HAP-1 (cell line): ENCODE data around the gene ICAM2.

Experiments used
- DNase-seq, 2 experiments: peaks; one replicate each; pipeline ENCODE4 v3.0.0-alpha.2; 2016 to 2020; ENCODE audit warnings: low spot score in 2 of 2
- H3K27me3 ChIP-seq: fragments of 250-450 bp; sonication (Bioruptor Pico); 2 replicates; pipeline ENCODE4 v1.5.1; 2020; ENCODE audit warnings: low read depth, mild to moderate bottlenecking, moderate library complexity
- H3K36me3 ChIP-seq: fragments of 250-450 bp; sonication (Bioruptor Pico); replicated peaks from 2 replicates; pipeline ENCODE4 v1.5.1; 2020; ENCODE audit warnings: mild to moderate bottlenecking
- H3K4me1 ChIP-seq: fragments of 250-450 bp; sonication (Bioruptor Pico); 2 replicates; pipeline ENCODE4 v1.5.1; 2020; ENCODE audit warnings: mild to moderate bottlenecking
- H3K4me3 ChIP-seq: fragments of 250-450 bp; sonication (Bioruptor Pico); 2 replicates; pipeline ENCODE4 v1.5.1; 2020; ENCODE audit warnings: mild to moderate bottlenecking, moderate library complexity
- H3K9me3 ChIP-seq: fragments of 250-450 bp; sonication (Bioruptor Pico); 2 replicates; pipeline ENCODE4 v1.5.1; 2020; ENCODE audit warnings: mild to moderate bottlenecking, moderate library complexity
- in situ Hi-C: fragments of 300-500 bp; cut with MboI; formaldehyde crosslinking; loops from 3 replicates; pipeline ENCODE4 v1.14.3; 2020; ENCODE audit warnings: low sequenced_read_pairs, inconsistent platforms, mixed read lengths

ICAM2 gene

DNA sequence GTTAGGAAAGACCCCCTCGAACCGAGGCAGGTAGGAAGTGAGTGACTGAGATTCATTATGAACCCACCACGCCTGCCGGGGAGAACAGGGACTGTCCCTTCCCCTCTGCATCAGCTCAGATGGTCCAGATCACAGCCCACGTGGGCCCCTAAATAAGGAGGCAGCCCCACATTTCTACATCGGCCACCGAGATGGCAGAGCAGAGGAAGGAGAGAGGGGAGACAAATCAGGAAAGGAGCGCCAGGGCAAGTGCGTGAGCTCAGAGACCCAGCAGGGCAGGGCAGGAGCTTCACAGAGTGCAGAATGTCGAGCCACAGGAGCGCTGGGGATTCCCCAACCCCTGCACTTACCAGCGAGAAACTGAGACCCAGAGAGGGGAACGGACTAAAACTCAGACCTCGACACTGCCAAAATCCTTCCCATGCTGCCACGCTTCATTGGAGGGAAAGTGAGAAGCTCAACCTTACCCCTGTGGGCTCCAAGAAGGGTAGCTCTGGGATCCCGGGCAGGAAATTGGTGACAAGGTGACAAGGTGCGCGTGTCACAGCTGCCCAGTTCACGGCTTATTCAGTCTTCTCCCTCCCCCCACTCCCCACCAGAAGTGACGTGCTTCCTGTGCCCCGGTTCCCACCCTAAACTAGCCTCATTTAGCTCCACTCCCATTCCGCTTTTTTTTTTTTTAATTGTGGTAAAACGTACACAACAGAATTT is at the start of gene ICAM2:
TSS of gene ICAM2 (minus strand) at position 578 of the 711 bp plus-strand sequence. CDS start 13,942 bp downstream, outside the sequence.
- in situ Hi-C loops: loop anchor here (5.0 to 10.0 kb wide), 2 partner anchors 115 to 267 kb away; partner anchors contain the start of gene ERN1

GRCh38 chr17:64070213-64070612 is 49.8 kb upstream of the ICAM2 start:
- Histone ChIP-seq H3K36me3 (peaks cover 10% of the 10 kb centered on the region), H3K27me3 (no peaks in the 10 kb centered on the region), H3K4me1 (peaks cover 10% of the 10 kb centered on the region), H3K4me3 (no peak overlapping the region), H3K9me3 (no peaks in the 10 kb centered on the region; the same call in 1 of the 2 replicates)
- in situ Hi-C loops: no loop called here
- DNase-seq: no peak

More for the DNA sequence above, at the start of gene ICAM2:
- Histone ChIP-seq H3K9me3 (no peaks in the 10 kb centered on the region), H3K4me1 (no peaks in the 10 kb centered on the region), H3K27me3 (no peaks in the 10 kb centered on the region; the same call in 1 of the 2 replicates), H3K4me3 (no peak within 1 kb of the TSS), H3K36me3 (no peaks in the 10 kb centered on the region)
- DNase-seq: no peak

DNA sequence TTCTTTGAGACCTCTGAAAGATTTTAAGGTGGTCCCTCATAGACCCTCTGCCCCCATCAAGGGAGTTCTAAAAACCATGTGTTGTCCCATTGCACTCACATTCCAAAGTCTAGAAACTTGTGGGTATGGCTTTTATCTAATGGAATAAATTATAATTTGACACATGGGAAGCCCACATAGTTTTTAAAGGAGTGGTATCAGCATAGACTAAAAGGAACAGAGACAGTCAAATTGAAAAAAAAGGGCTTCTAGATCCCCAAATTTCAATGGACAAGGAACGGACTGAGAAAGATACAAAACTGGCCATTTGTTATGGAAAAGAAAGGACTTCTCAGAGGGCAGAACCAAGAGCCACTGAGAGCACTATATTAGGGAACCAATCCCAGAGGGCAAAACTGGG is 48.7 kb upstream of the ICAM2 start:
- DNase-seq: no peak
- in situ Hi-C loops: no loop called here
- no peaks in the 10 kb centered on the region; the same call in 1 of the 2 replicates for H3K9me3 ChIP-seq

GRCh38 chr17:64067657-64068056 is 47.2 kb upstream of the ICAM2 start:
- H3K36me3 ChIP-seq: peaks cover 10% of the 10 kb centered on the region
- in situ Hi-C loops: no loop called here
- no peak for DNase-seq

More for the DNA sequence above, 48.7 kb upstream of the ICAM2 start:
- peaks cover 10% of the 10 kb centered on the region for H3K36me3 ChIP-seq
- H3K4me1 ChIP-seq: peaks cover 3% of the 10 kb centered on the region
- H3K27me3 ChIP-seq: no peaks in the 10 kb centered on the region
- no peak overlapping the region for H3K4me3 ChIP-seq

DNA sequence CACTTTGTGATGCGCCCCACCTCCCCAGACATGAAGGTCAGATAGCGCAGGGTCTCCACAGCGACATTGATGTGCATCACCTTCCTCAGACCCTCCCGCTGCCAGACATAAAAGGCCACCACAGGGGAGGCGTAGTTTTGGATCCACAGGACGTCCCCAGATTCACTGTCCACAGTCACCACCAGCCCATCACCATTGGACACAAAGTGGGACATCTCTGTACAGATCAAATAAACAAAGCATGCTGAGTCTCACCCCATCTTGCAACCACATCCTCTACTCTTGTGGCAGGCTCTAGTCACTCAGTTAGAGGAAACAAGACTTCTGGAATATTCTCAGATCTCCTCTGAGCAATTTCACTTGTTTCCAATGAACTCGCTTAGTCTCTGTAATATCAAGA is 46.3 kb upstream of the ICAM2 start:
- H3K9me3 ChIP-seq: no peaks in the 10 kb centered on the region; the same call in 1 of the 2 replicates
- peaks cover 7% of the 10 kb centered on the region for H3K36me3 ChIP-seq
- no peaks in the 10 kb centered on the region for H3K4me1 ChIP-seq
- no peak for DNase-seq
- H3K4me3 ChIP-seq: no peak overlapping the region
- no peaks in the 10 kb centered on the region for H3K27me3 ChIP-seq
- in situ Hi-C loops: no loop called here

More at GRCh38 chr17:64067657-64068056, 47.2 kb upstream of the ICAM2 start:
- Histone ChIP-seq H3K4me1 (no peaks in the 10 kb centered on the region), H3K27me3 (no peaks in the 10 kb centered on the region), H3K9me3 (no peaks in the 10 kb centered on the region; the same call in 1 of the 2 replicates), H3K4me3 (no peak overlapping the region)

- no peak overlapping the region for H3K4me3 ChIP-seq
- no peak for DNase-seq
- H3K9me3 ChIP-seq: no peaks in the 10 kb centered on the region; the same call in 1 of the 2 replicates
- in situ Hi-C loops: no loop called here
- H3K36me3 ChIP-seq: no peaks in the 10 kb centered on the region; the same call in none of the 2 replicates
- no peaks in the 10 kb centered on the region for H3K4me1 ChIP-seq
- H3K27me3 ChIP-seq: no peaks in the 10 kb centered on the region
Measured at GRCh38 chr17:64065161-64065560, 44.7 kb upstream of the ICAM2 start.

- H3K36me3 ChIP-seq: no peaks in the 10 kb centered on the region; the same call in none of the 2 replicates
- in situ Hi-C loops: no loop called here
- H3K9me3 ChIP-seq: no peaks in the 10 kb centered on the region; the same call in 1 of the 2 replicates
- DNase-seq: no peak
- no peak overlapping the region for H3K4me3 ChIP-seq
- H3K27me3 ChIP-seq: no peaks in the 10 kb centered on the region
- no peaks in the 10 kb centered on the region for H3K4me1 ChIP-seq
Measured at GRCh38 chr17:64064331-64064730, 43.9 kb upstream of the ICAM2 start.

- H3K27me3 ChIP-seq: no peaks in the 10 kb centered on the region
- no peaks in the 10 kb centered on the region for H3K9me3 ChIP-seq
- H3K36me3 ChIP-seq: no peaks in the 10 kb centered on the region; the same call in none of the 2 replicates
- no peak overlapping the region for H3K4me3 ChIP-seq
- H3K4me1 ChIP-seq: no peaks in the 10 kb centered on the region
- peak in 1 of 2 experiments; percentile 65 for DNase-seq
- in situ Hi-C loops: no loop called here
Measured at GRCh38 chr17:64063766-64064224, 43.4 kb upstream of the ICAM2 start.

GRCh38 chr17:64063088-64063487 is 42.7 kb upstream of the ICAM2 start:
- no peaks in the 10 kb centered on the region; the same call in 1 of the 2 replicates for H3K36me3 ChIP-seq
- in situ Hi-C loops: no loop called here

DNA sequence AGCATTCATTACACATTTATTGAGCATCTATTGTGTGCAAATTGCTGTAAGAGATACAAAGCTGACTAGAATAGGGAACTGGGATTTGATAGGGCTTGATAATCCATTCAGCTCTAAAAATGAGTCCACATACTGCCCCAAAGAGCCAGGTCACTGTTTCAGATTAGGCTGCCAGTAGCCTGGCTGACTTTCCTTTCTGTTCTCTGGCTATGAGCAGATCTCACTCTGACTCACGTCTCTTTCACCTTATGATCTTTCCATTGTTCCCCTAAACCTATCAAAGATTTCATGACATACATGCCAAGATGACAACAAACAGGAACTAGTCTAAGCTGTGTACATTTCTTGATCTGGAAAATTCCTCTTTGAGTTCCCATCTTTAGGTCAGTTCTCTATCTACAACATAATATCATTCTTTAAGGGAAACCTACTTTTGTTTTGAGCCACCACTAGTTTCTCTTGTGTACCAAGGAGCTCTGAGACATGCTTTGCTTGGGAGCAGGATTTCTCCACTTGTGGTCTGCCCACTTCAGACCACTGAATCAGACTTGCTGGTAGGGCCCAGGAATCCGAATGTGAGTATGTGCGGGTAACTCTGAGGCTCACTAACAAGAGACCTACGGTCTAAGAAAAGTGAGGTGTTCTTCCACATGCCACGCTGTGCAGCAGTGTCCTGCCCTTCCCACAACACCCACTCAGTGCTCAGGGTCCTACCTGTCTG is 40.9 kb upstream of the ICAM2 start:
- DNase-seq: no peak
- in situ Hi-C loops: no loop called here
- Histone ChIP-seq H3K27me3 (no peaks in the 10 kb centered on the region), H3K4me3 (no peak overlapping the region), H3K9me3 (no peaks in the 10 kb centered on the region), H3K36me3 (no peaks in the 10 kb centered on the region; the same call in 1 of the 2 replicates), H3K4me1 (no peaks in the 10 kb centered on the region)

More at GRCh38 chr17:64063088-64063487, 42.7 kb upstream of the ICAM2 start:
- Histone ChIP-seq H3K4me1 (no peaks in the 10 kb centered on the region), H3K9me3 (no peaks in the 10 kb centered on the region), H3K27me3 (no peaks in the 10 kb centered on the region), H3K4me3 (no peak overlapping the region)
- DNase-seq: no peak

GRCh38 chr17:64060331-64060730 is 39.9 kb upstream of the ICAM2 start:
- Histone ChIP-seq H3K4me3 (no peak overlapping the region), H3K27me3 (no peaks in the 10 kb centered on the region), H3K9me3 (no peaks in the 10 kb centered on the region), H3K4me1 (no peaks in the 10 kb centered on the region), H3K36me3 (peaks cover under 1% of the 10 kb centered on the region; the same call in 1 of the 2 replicates)
- in situ Hi-C loops: no loop called here
- no peak for DNase-seq

- in situ Hi-C loops: no loop called here
Measured at GRCh38 chr17:64059756-64060155, 39.3 kb upstream of the ICAM2 start.

GRCh38 chr17:64058621-64059020 is 38.2 kb upstream of the ICAM2 start:
- H3K27me3 ChIP-seq: no peaks in the 10 kb centered on the region
- H3K9me3 ChIP-seq: no peaks in the 10 kb centered on the region
- H3K4me3 ChIP-seq: no peak overlapping the region
- peaks cover 2% of the 10 kb centered on the region; the same call in 1 of the 2 replicates for H3K36me3 ChIP-seq
- no peaks in the 10 kb centered on the region for H3K4me1 ChIP-seq
- no peak for DNase-seq
- in situ Hi-C loops: no loop called here

More at GRCh38 chr17:64059756-64060155, 39.3 kb upstream of the ICAM2 start:
- no peaks in the 10 kb centered on the region for H3K9me3 ChIP-seq
- H3K4me1 ChIP-seq: no peaks in the 10 kb centered on the region
- H3K4me3 ChIP-seq: no peak overlapping the region
- peaks cover 2% of the 10 kb centered on the region; the same call in 1 of the 2 replicates for H3K36me3 ChIP-seq
- no peaks in the 10 kb centered on the region for H3K27me3 ChIP-seq
- DNase-seq: no peak
